ENCODE measurements around the gene BDKRB1. TPM values are rescaled to one million over a fixed set of nuclear protein-coding genes. Genes with fewer than 3 reads are reported as not detected.
A peak's percentile ranks its signal among the peaks of the same experiment; 100 is the strongest.

Gene BDKRB1
- total RNA-seq, 1 donor from 2014 or later: not detected

GRCh38 chr14:96299441-96299840, 43.4 kb downstream of the BDKRB1 start:
- Histone ChIP-seq H3K4me2 (no peak overlapping the region), H4K20me1 (ENCODE audit: low read depth) (no peaks in the 10 kb centered on the region), H3K9ac (no peak overlapping the region), H3K9me3 (ENCODE audit: low read depth) (no peaks in the 10 kb centered on the region), H3K79me2 (ENCODE audit: low read depth) (no peaks in the 10 kb centered on the region), H2AFZ (replicated peaks) (no peak overlapping the region), H3K36me3 (peaks cover 2% of the 10 kb centered on the region), H3F3A (ENCODE audit: low read depth) (no peaks in the 10 kb centered on the region), H3K4me1 (peaks cover under 1% of the 10 kb centered on the region), H3K27me3 (no peaks in the 10 kb centered on the region), H3K27ac (no peak overlapping the region), H3K4me3 (no peak overlapping the region)
- no peak overlapping the region for H3K27ac Mint-ChIP-seq
- H3K36me3 Mint-ChIP-seq: peaks cover 3% of the 10 kb centered on the region
- H3K4me3 Mint-ChIP-seq: no peak overlapping the region
- TF ChIP-seq EZH2 (IDR thresholded peaks at IDR 0.05) (no peak), CTCF (IDR thresholded peaks at IDR 0.05) (no peak), EZH2phosphoT487 (IDR thresholded peaks at IDR 0.05) (no peak)
- H3K9me3 Mint-ChIP-seq: no peaks in the 10 kb centered on the region
- H3K4me1 Mint-ChIP-seq: peaks cover 3% of the 10 kb centered on the region
- no peaks in the 10 kb centered on the region for H3K27me3 Mint-ChIP-seq (ENCODE audit: insufficient read depth, low read depth)
- no peak for DNase-seq (ENCODE audit: low spot score)

DNA sequence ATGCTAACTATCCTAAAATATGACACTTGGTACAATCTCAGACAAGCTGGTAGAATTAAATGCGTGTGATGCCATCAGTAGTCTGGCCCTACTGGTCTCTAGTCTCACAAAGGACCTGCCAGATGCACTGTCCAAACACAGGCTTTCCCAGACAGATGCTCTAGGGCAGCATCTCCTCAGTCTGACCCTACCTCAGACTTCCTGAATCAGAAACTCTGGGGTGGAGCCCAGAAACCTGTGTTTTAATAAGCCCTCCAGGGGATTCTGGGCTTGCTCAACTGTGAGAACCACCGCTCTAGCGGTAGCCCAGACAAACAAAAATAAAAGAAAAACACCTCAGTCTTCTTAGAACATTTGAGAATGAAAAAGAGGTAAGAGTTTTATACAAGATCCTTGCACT, 48.0 kb downstream of the BDKRB1 start:
- TF ChIP-seq EZH2phosphoT487 (IDR thresholded peaks at IDR 0.05) (no peak), CTCF (IDR thresholded peaks at IDR 0.05) (no peak), EZH2 (IDR thresholded peaks at IDR 0.05) (no peak)
- no peaks in the 10 kb centered on the region for H4K20me1 ChIP-seq (ENCODE audit: low read depth)

DNA sequence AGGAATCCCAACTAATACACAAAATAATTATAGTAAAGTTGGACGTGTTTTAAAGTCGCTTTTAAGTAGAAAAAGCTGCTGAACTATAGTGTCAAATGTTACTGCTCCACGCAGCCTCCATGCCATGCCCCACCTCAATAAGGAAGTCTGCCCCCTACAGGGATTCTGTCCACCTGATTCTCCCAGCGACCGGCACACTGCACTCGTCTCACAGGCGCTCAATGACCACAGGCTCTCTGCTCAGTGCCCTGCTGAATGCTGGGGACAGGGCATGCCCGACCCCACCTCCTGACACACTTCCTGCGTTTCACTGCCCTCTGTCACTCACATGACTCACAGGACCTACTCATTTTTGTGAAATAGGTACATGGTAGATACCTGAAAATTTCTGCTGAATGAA, 48.9 kb downstream of the BDKRB1 start:
- Mint-ChIP-seq H3K36me3 (peaks cover 12% of the 10 kb centered on the region), H3K27ac (no peak overlapping the region), H3K4me1 (no peaks in the 10 kb centered on the region), H3K9me3 (no peaks in the 10 kb centered on the region), H3K4me3 (no peak overlapping the region), H3K27me3 (ENCODE audit: insufficient read depth, low read depth) (no peaks in the 10 kb centered on the region)
- DNase-seq (ENCODE audit: low spot score): peak; percentile 69
- H3K79me2 ChIP-seq (ENCODE audit: low read depth): no peaks in the 10 kb centered on the region
- no peaks in the 10 kb centered on the region for H3K27me3 ChIP-seq
- H3K9me3 ChIP-seq (ENCODE audit: low read depth): no peaks in the 10 kb centered on the region
- TF ChIP-seq EZH2 (IDR thresholded peaks at IDR 0.05) (no peak), CTCF (IDR thresholded peaks at IDR 0.05) (peak; percentile 58)
- no peaks in the 10 kb centered on the region for H4K20me1 ChIP-seq (ENCODE audit: low read depth)
- peaks cover 4% of the 10 kb centered on the region for H3K36me3 ChIP-seq
- H3K27ac ChIP-seq: no peak overlapping the region
- H3K9ac ChIP-seq: no peak overlapping the region
- no peaks in the 10 kb centered on the region for H3F3A ChIP-seq (ENCODE audit: low read depth)
- H3K4me2 ChIP-seq: no peak overlapping the region
- H3K4me3 ChIP-seq: no peak overlapping the region
- no peak overlapping the region for H2AFZ ChIP-seq (replicated peaks)
- H3K4me1 ChIP-seq: no peaks in the 10 kb centered on the region

More for the DNA sequence above, 48.0 kb downstream of the BDKRB1 start:
- no peaks in the 10 kb centered on the region for H3K4me1 Mint-ChIP-seq
- no peaks in the 10 kb centered on the region for H3K4me1 ChIP-seq
- DNase-seq (ENCODE audit: low spot score): no peak
- H3K36me3 Mint-ChIP-seq: peaks cover 10% of the 10 kb centered on the region
- no peaks in the 10 kb centered on the region for H3K27me3 ChIP-seq
- no peak overlapping the region for H3K27ac ChIP-seq
- H3K9ac ChIP-seq: no peak overlapping the region
- H2AFZ ChIP-seq (replicated peaks): no peak overlapping the region
- H3K79me2 ChIP-seq (ENCODE audit: low read depth): no peaks in the 10 kb centered on the region
- peaks cover 4% of the 10 kb centered on the region for H3K36me3 ChIP-seq
- H3K4me3 ChIP-seq: no peak overlapping the region
- no peaks in the 10 kb centered on the region for H3K9me3 ChIP-seq (ENCODE audit: low read depth)
- no peaks in the 10 kb centered on the region for H3K27me3 Mint-ChIP-seq (ENCODE audit: insufficient read depth, low read depth)
- H3K27ac Mint-ChIP-seq: no peak overlapping the region
- no peaks in the 10 kb centered on the region for H3F3A ChIP-seq (ENCODE audit: low read depth)
- no peak overlapping the region for H3K4me3 Mint-ChIP-seq
- H3K4me2 ChIP-seq: no peak overlapping the region
- H3K9me3 Mint-ChIP-seq: no peaks in the 10 kb centered on the region
